Rectal smooth muscle tissue (tissue), 1 donor: Measurements from ENCODE around the gene SPDYE1.

Experiments
- H3K27ac ChIP-seq: one replicate; pipeline ENCODE4 v1.7.0; 2013; ENCODE audit warnings: low read depth, low read length, inconsistent platforms
- H3K27me3 ChIP-seq: one replicate; pipeline ENCODE4 v1.7.0; 2013; ENCODE audit warnings: low read length; ENCODE audit not compliant: control insufficient read depth, insufficient read depth
- H3K36me3 ChIP-seq: one replicate; pipeline ENCODE4 v1.7.0; 2013; ENCODE audit warnings: low read length; ENCODE audit not compliant: control insufficient read depth, insufficient read depth
- H3K4me1 ChIP-seq: one replicate; pipeline ENCODE4 v1.7.0; 2013; ENCODE audit warnings: low read length; ENCODE audit not compliant: control insufficient read depth, insufficient read depth
- H3K4me3 ChIP-seq: one replicate; pipeline ENCODE4 v1.7.0; 2013; ENCODE audit warnings: low read length
- H3K9ac ChIP-seq: one replicate; pipeline ENCODE4 v1.7.0; 2013; ENCODE audit warnings: low read length

The SPDYE1 gene

GRCh38 chr7:44050915-44051560 lies 53.3 kb downstream of the SPDYE1 start:
- no peaks in the 10 kb centered on the region for H3K4me1 ChIP-seq
- H3K36me3 ChIP-seq, result peaks cover 29% of the 10 kb centered on the region

GRCh38 chr7:44051611-44052220 lies 54.0 kb downstream of the SPDYE1 start:
- Histone ChIP-seq H3K9ac (no peak overlapping the region), H3K4me1 (no peaks in the 10 kb centered on the region), H3K27ac (no peak overlapping the region), H3K27me3 (no peaks in the 10 kb centered on the region), H3K4me3 (no peak overlapping the region), H3K36me3 (peaks cover 32% of the 10 kb centered on the region)

More at GRCh38 chr7:44050915-44051560, 53.3 kb downstream of the SPDYE1 start:
- Histone ChIP-seq H3K27ac (no peak overlapping the region), H3K27me3 (no peaks in the 10 kb centered on the region), H3K4me3 (no peak overlapping the region), H3K9ac (no peak overlapping the region)

GRCh38 chr7:44052771-44053365 lies 55.2 kb downstream of the SPDYE1 start:
- Histone ChIP-seq H3K27ac (no peak overlapping the region), H3K9ac (no peak overlapping the region), H3K36me3 (peaks cover 42% of the 10 kb centered on the region), H3K4me1 (no peaks in the 10 kb centered on the region), H3K4me3 (no peak overlapping the region), H3K27me3 (no peaks in the 10 kb centered on the region)

- no peak overlapping the region for H3K27ac ChIP-seq
- no peak overlapping the region for H3K4me3 ChIP-seq
- no peaks in the 10 kb centered on the region for H3K4me1 ChIP-seq
- no peak overlapping the region for H3K9ac ChIP-seq
- no peaks in the 10 kb centered on the region for H3K27me3 ChIP-seq
- H3K36me3 ChIP-seq, result peaks cover 52% of the 10 kb centered on the region
Observed at GRCh38 chr7:44056681-44057080, 59.0 kb downstream of the SPDYE1 start.

GRCh38 chr7:44057181-44057848 lies 59.6 kb downstream of the SPDYE1 start:
- Histone ChIP-seq H3K27me3 (no peaks in the 10 kb centered on the region), H3K36me3 (peaks cover 47% of the 10 kb centered on the region), H3K27ac (no peak overlapping the region), H3K4me3 (no peak overlapping the region), H3K9ac (no peak overlapping the region), H3K4me1 (no peaks in the 10 kb centered on the region)

- Histone ChIP-seq H3K36me3 (peaks cover 43% of the 10 kb centered on the region), H3K27me3 (no peaks in the 10 kb centered on the region), H3K4me3 (no peak overlapping the region), H3K9ac (no peak overlapping the region), H3K4me1 (no peaks in the 10 kb centered on the region), H3K27ac (no peak overlapping the region)
Observed at GRCh38 chr7:44057849-44058758, 60.4 kb downstream of the SPDYE1 start.

GRCh38 chr7:44058759-44059218 lies 61.1 kb downstream of the SPDYE1 start:
- no peaks in the 10 kb centered on the region for H3K27me3 ChIP-seq
- peaks cover 43% of the 10 kb centered on the region for H3K36me3 ChIP-seq
- H3K4me1 ChIP-seq, result no peaks in the 10 kb centered on the region
- H3K27ac ChIP-seq, result no peak overlapping the region
- no peak overlapping the region for H3K4me3 ChIP-seq
- H3K9ac ChIP-seq, result no peak overlapping the region

GRCh38 chr7:44059219-44060090 lies 61.8 kb downstream of the SPDYE1 start:
- H3K4me3 ChIP-seq, result no peak overlapping the region
- H3K4me1 ChIP-seq, result no peaks in the 10 kb centered on the region
- no peaks in the 10 kb centered on the region for H3K27me3 ChIP-seq
- no peak overlapping the region for H3K27ac ChIP-seq
- H3K9ac ChIP-seq, result no peak overlapping the region
- H3K36me3 ChIP-seq, result peaks cover 43% of the 10 kb centered on the region
